Measurements from ENCODE around the gene F7. TPM values are rescaled to one million over a fixed set of nuclear protein-coding genes. Genes with fewer than 3 reads are reported as not detected.

The F7 gene
- total RNA-seq, 4 donors from 2014 or later: 0.12 to 0.54 TPM; not detected in 2

DNA sequence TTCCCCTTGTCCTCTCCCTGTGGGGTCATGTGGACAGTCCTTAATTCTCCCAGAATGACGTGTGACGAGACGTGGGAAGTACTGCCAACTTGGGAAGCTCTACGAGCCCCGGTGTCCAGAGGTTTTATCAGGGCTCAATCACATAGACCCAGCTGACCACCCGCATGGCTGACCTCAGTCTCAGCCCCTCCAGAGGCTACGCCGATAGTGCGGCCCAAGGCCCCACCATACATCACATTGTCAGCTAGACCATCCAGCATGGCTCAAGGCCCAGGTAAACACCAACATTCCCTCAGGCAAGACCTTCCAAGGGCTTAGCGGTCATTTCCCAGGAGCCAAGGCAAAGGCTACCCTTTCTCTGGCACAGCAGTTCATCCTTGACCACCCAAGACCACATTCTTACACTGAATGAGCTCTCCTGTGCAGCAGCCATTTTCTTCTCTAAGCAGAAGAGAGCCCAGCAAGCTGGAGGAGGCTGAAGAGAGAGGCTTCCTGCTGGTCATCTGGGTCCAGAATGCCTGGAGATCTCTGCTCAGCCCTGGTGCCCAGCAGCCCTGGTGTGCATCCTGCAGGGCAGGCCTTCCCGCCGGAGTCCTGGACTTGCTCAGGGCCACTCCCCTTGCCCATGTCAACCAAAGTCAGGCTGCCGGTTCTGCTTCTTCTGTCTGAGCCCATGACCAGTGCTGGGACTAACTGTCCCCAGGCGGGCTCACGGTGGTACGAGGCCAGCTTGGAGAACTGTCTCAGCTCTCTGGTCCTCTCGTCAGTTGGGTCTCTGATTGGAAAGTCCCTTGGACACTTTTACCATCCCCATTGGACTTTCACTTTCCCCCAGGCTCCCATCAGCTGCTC, 9.1 kb downstream of the F7 start:
- H3K27ac ChIP-seq: no peak overlapping the region
- H3K4me1 ChIP-seq: peaks cover 0 to 14% (median 10%) of the 10 kb centered on the region in 3 donors
- no peak for TF ChIP-seq POLR2AphosphoS5 (IDR thresholded peaks at IDR 0.05)
- TF ChIP-seq EP300 (IDR thresholded peaks at IDR 0.05): no peak
- no peak for TF ChIP-seq POLR2A (IDR thresholded peaks at IDR 0.05)
- TF ChIP-seq, protein P1, sequence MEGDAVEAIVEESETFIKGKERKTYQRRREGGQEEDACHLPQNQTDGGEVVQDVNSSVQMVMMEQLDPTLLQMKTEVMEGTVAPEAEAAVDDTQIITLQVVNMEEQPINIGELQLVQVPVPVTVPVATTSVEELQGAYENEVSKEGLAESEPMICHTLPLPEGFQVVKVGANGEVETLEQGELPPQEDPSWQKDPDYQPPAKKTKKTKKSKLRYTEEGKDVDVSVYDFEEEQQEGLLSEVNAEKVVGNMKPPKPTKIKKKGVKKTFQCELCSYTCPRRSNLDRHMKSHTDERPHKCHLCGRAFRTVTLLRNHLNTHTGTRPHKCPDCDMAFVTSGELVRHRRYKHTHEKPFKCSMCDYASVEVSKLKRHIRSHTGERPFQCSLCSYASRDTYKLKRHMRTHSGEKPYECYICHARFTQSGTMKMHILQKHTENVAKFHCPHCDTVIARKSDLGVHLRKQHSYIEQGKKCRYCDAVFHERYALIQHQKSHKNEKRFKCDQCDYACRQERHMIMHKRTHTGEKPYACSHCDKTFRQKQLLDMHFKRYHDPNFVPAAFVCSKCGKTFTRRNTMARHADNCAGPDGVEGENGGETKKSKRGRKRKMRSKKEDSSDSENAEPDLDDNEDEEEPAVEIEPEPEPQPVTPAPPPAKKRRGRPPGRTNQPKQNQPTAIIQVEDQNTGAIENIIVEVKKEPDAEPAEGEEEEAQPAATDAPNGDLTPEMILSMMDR (IDR thresholded peaks at IDR 0.05): no peak
- peaks cover 56% of the 10 kb centered on the region for H3K27me3 ChIP-seq
- 80 to 84% methylated on average over 2 to 7 of the region's 17 CpGs for WGBS, 2 donors (ENCODE audit: low coverage in 1 of 2)
- no peak for ATAC-seq
- no peaks in the 10 kb centered on the region for H3K9me3 ChIP-seq
- H3K4me3 ChIP-seq: no peak overlapping the region
- no peaks in the 10 kb centered on the region for H3K36me3 ChIP-seq

DNA sequence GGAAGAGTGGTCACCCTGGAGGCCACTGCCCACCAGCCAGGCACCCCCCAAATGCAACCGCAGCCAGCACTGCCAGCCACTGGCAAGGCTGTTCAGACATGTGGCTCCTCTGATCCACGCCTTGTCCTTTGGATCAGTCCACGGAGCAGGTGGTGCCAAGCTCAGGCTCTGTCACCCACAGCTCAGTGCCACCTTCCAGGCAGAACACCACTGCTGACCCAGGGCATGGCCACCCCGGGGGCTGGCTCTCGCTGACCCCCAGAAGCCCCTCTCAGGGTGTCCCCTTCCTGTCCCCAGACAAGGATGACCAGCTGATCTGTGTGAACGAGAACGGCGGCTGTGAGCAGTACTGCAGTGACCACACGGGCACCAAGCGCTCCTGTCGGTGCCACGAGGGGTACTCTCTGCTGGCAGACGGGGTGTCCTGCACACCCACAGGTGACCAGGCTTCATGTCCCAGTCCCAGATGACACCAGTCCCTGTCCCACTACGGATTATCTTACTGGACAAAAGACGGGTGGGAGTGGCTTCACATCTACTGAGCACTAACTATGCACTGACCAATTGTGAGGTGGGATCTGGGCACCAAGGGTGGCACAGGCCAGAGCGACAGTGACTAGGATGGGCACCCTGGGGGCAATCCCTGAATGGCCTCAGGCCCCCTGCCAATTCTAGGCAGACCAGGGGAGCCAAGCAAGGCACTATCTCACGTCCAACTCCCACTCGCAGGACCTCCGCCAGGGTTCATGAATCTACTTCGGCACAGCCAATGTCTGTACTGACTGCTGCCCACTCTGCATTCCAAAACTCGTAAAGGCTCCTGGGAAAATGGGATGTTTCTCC, 10.0 kb downstream of the F7 start:
- WGBS, 2 donors (ENCODE audit: low coverage in 1 of 2): 87 to 100% methylated on average over 2 to 3 of the region's 21 CpGs
- peaks cover 48% of the 10 kb centered on the region for H3K27me3 ChIP-seq
- no peak for ATAC-seq
- no peaks in the 10 kb centered on the region for H3K9me3 ChIP-seq
- H3K27ac ChIP-seq: no peak overlapping the region
- no peak for TF ChIP-seq POLR2AphosphoS5 (IDR thresholded peaks at IDR 0.05)
- TF ChIP-seq, protein P1 (IDR thresholded peaks at IDR 0.05): no peak
- TF ChIP-seq POLR2A (IDR thresholded peaks at IDR 0.05): no peak
- TF ChIP-seq EP300 (IDR thresholded peaks at IDR 0.05): no peak
- peaks cover 0 to 5% (median 4%) of the 10 kb centered on the region in 3 donors for H3K4me1 ChIP-seq
- H3K4me3 ChIP-seq: no peak overlapping the region
- no peaks in the 10 kb centered on the region for H3K36me3 ChIP-seq

DNA sequence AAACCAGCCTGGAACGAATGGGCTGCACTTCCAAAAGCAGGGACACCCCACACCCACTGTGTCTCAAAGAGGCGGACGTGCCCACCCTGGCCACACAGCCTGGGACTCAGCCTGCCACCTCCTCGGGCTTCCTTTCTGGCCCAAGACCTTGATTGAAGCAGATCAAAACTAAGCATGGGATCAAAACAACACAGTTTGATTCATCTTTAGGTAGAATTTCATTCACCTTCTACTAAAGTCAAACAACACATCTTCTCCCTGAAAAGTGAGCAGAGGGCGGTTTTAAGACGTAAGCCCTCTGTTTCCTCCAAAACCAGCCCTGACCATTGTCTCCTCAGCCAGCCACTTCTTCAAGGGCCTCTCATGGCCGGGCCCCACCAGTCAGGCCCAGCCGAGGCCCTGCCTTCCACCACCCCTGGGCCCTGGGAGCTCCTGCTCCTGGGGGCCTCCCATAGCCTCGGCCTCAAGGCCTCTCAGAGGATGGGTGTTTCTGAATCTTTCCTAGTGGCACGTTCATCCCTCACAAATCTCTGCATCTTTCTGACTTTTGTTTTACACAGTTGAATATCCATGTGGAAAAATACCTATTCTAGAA, 10.7 kb downstream of the F7 start:
- Histone ChIP-seq H3K4me1 (no peaks in the 10 kb centered on the region), H3K27me3 (peaks cover 44% of the 10 kb centered on the region), H3K4me3 (no peak overlapping the region), H3K36me3 (no peaks in the 10 kb centered on the region), H3K9me3 (no peaks in the 10 kb centered on the region), H3K27ac (no peak overlapping the region)
- no peak for ATAC-seq
- 67% methylated on average over 3 of the region's 10 CpGs; no CpG with 5 or more reads in 1 of the 2 donors for WGBS, 2 donors (ENCODE audit: low coverage in 1 of 2)
- TF ChIP-seq EP300 (IDR thresholded peaks at IDR 0.05): no peak

DNA sequence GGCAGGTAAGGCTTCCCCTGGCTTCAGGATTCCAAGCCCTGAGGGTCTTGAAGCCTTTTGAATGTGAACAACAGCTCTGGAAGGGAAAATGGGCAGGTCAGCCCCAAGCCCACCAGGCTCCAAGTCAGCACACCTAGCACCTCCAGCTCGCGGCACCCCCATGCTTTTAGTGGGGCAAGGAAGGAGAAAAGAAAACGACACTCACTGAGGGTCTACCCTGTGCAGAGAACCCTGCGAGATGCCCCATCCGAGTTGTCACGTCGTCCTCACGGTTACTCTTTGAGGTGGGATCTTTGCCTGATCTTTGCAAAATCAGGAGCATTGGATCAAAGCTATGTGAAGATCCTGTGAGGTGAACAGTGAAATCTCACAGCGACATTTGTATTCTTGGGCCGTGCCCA, 11.3 kb downstream of the F7 start:
- ATAC-seq: no peak
- Histone ChIP-seq H3K4me1 (peaks cover 0 to 3% (median 0%) of the 10 kb centered on the region in 3 donors), H3K4me3 (no peak overlapping the region), H3K27ac (no peak overlapping the region), H3K9me3 (no peaks in the 10 kb centered on the region), H3K36me3 (no peaks in the 10 kb centered on the region), H3K27me3 (peaks cover 42% of the 10 kb centered on the region)
- TF ChIP-seq, protein P1 (IDR thresholded peaks at IDR 0.05): no peak
- TF ChIP-seq EP300 (IDR thresholded peaks at IDR 0.05): no peak
- no peak for TF ChIP-seq POLR2A (IDR thresholded peaks at IDR 0.05)
- no peak for TF ChIP-seq POLR2AphosphoS5 (IDR thresholded peaks at IDR 0.05)
- WGBS, 2 donors (ENCODE audit: low coverage in 1 of 2): 80 to 89% methylated on average over 2 to 10 of the region's 10 CpGs

DNA sequence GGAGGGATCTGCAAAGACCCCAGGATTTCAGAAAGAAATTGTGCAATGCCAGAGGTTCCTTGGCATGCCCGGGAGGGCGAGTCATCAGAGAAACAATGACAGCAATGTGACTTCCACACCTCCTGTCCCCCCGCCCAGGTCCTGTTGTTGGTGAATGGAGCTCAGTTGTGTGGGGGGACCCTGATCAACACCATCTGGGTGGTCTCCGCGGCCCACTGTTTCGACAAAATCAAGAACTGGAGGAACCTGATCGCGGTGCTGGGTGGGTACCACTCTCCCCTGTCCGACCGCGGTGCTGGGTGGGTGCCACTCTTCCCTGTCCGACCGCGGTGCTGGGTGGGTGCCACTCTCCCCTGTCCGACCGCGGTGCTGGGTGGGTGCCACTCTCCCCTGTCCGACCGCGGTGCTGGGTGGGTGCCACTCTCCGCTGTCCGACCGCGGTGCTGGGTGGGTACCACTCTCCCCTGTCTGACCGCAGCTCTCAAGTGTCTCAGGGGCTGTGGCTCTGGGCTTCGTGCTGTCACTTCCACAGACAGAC, 11.8 kb downstream of the F7 start:
- Histone ChIP-seq H3K9me3 (no peaks in the 10 kb centered on the region), H3K27ac (no peak overlapping the region), H3K4me1 (peaks cover 0 to 7% (median 0%) of the 10 kb centered on the region in 3 donors), H3K4me3 (no peak overlapping the region), H3K27me3 (peaks cover 37% of the 10 kb centered on the region), H3K36me3 (no peaks in the 10 kb centered on the region)
- ATAC-seq: no peak
- TF ChIP-seq POLR2AphosphoS5 (IDR thresholded peaks at IDR 0.05) (no peak), EP300 (IDR thresholded peaks at IDR 0.05) (no peak), POLR2A (IDR thresholded peaks at IDR 0.05) (no peak)
- TF ChIP-seq, protein P1 (IDR thresholded peaks at IDR 0.05): no peak
- WGBS, 2 donors (ENCODE audit: low coverage in 1 of 2): 60 to 91% methylated on average over 2 to 8 of the region's 26 CpGs
